ENCODE measurements around the gene CCDC117. TPM values are rescaled to one million over a fixed set of nuclear protein-coding genes. Genes with fewer than 3 reads are reported as not detected.

CCDC117 gene
- total RNA-seq, 1 donor from 2014 or later = 18.7 TPM

- no peak for DNase-seq
Observed at GRCh38 chr22:28830441-28830840, 57.9 kb downstream of the CCDC117 start.

GRCh38 chr22:28831140-28832072 is 58.9 kb downstream of the CCDC117 start:
- DNase-seq = no peak

- no peak for DNase-seq
Observed at GRCh38 chr22:28832731-28833130, 60.2 kb downstream of the CCDC117 start.

GRCh38 chr22:28833276-28833923 is 60.9 kb downstream of the CCDC117 start:
- no peak for DNase-seq

- no peak for DNase-seq
Observed at GRCh38 chr22:28835630-28836189, 63.2 kb downstream of the CCDC117 start.

GRCh38 chr22:28837640-28838039 is 65.1 kb downstream of the CCDC117 start:
- DNase-seq = no peak

Small RNA genes within 50 kb of the gene (small RNA-seq; reads per million reads assigned to genes)
- not detected for gene Z93930.1 (ENCODE audit: low replicate concordance)

Other genes with a start within 250 kb of the CCDC117 start
- gene TTC28, start 92.9 kb upstream of the CCDC117 start, total RNA-seq = 29.0 TPM
- 10.8 TPM for gene CHEK2, start 30.9 kb upstream of the CCDC117 start, total RNA-seq
- 8.5 TPM for gene HSCB, start 30.7 kb upstream of the CCDC117 start, total RNA-seq
- gene XBP1, start 27.9 kb downstream of the CCDC117 start, total RNA-seq = 97.8 TPM
- 7.4 TPM for gene ZNRF3, start 110.9 kb downstream of the CCDC117 start, total RNA-seq